Naive thymus-derived CD8-positive, alpha-beta T cell (primary cell): ENCODE measurements around the gene GPD2. TPM values are rescaled to one million over a fixed set of nuclear protein-coding genes. Genes with fewer than 3 reads are reported as not detected.
A peak's percentile ranks its signal among the peaks of the same experiment; 100 is the strongest.

Experiments used
- ATAC-seq, 2 donors: fragments of 150-1000 bp; cut with Tn5 transposase in 1 of 2; sonication (Bioruptor Pico), chemical (Tn5 transposase) in 1 of 2; 1 replicate in 1 of 2; 2 replicates in 1 of 2; pipeline ENCODE4 v1.10.0; 2021; ENCODE audit warnings: mild to moderate bottlenecking in 2 of 2, moderate library complexity in 2 of 2
- POLR2A ChIA-PET: fragments of 350-600 bp; sonication (Branson Sonifier 250); formaldehyde crosslinking; loops from one replicate; lab custom pipeline; 2021; ENCODE audit warnings: antibody characterized with exemption; lab: Charles Lee
- DNase-seq, 10 donors: peaks; one replicate each; pipeline versions ENCODE4 v3.0.0 to v3.0.0-alpha.2; 2020 to 2022
- H3K27ac Mint-ChIP-seq, 10 donors: one replicate each; pipeline ENCODE4 v1.8.0; 2020 to 2022; ENCODE audit warnings: mild to moderate bottlenecking in 10 of 10, mixed read lengths in 10 of 10, moderate library complexity in 4 of 10, inconsistent platforms in 1 of 10
- H3K27me3 Mint-ChIP-seq, 5 donors: one replicate each; pipeline ENCODE4 v1.8.0; 2021 to 2022; ENCODE audit warnings: mixed read lengths in 5 of 5
- H3K36me3 Mint-ChIP-seq, 3 donors: one replicate each; pipeline ENCODE4 v1.8.0; 2020 to 2022; ENCODE audit warnings: mixed read lengths in 3 of 3, mild to moderate bottlenecking in 2 of 3, inconsistent platforms in 1 of 3
- H3K4me1 Mint-ChIP-seq, 4 donors: one replicate each; pipeline ENCODE4 v1.8.0; 2021 to 2022; ENCODE audit warnings: mixed read lengths in 4 of 4
- H3K4me3 Mint-ChIP-seq, 10 donors: one replicate each; pipeline ENCODE4 v1.8.0; 2020 to 2022; ENCODE audit warnings: mild to moderate bottlenecking in 10 of 10, mixed read lengths in 10 of 10, moderate library complexity in 6 of 10, inconsistent platforms in 1 of 10
- H3K9me3 Mint-ChIP-seq, 9 donors: one replicate each; pipeline ENCODE4 v1.8.0; 2020 to 2022; ENCODE audit warnings: mixed read lengths in 9 of 9, mild to moderate bottlenecking in 3 of 9, inconsistent platforms in 1 of 9, moderate library complexity in 1 of 9
- polyA plus RNA-seq, 3 donors: library from polyadenylated mRNA; unstranded; fragments of 300-500 nt; fragmentation: Illumina TruSeq; gene quantifications; one replicate each; pipeline ENCODE4 v1.2.3, GENCODE V29; 2021
- total RNA-seq, 8 experiments: library from RNA in 2 of 8; stranded (reverse) in 2 of 8; gene quantifications; one replicate each; pipeline ENCODE4 v1.2.3 and lab custom pipeline; 2021 to 2026

GPD2 gene
- total and polyA plus RNA-seq, 5 experiments from 2014 or later: 3.0 to 10.2 (median 4.0) TPM

DNA sequence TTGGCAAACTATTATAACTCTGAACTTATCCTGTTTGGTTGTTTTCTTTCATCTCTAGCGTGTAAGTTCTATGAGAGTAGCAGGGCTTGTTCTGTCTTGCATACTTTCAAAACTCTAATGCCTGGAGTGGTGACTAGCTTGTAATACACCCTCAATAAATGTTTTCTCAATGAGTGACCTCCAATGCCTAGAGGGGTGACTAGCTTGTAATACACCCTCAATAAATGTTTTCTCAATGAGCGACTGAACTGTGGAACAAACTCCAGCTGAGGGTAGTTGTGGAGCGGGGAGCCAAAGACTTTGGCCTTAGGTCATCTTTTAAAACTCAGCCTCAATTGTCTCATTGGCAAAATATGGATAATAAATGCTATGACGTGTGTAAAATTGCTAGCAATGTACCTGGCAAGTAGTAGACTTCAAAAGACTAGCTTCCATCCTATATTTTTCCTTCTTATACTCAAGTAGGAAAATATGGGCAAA lies 1.8 kb downstream of the GPD2 start:
- H3K4me3 Mint-ChIP-seq: peak overlapping the region in 7 of 10 donors; percentile 34 to 99 (median 90)
- H3K27me3 Mint-ChIP-seq: no peaks in the 10 kb centered on the region
- peak overlapping the region in 4 of 10 donors; percentile 34 to 63 (median 52) for H3K27ac Mint-ChIP-seq

GRCh38 chr2:156443089-156443488 lies 6.9 kb downstream of the GPD2 start:
- peaks cover 0 to 8% (median 2%) of the 10 kb centered on the region in 3 donors for H3K36me3 Mint-ChIP-seq
- H3K27me3 Mint-ChIP-seq: no peaks in the 10 kb centered on the region
- DNase-seq (no peak), ATAC-seq (no peak)
- H3K9me3 Mint-ChIP-seq: no peaks in the 10 kb centered on the region
- no peak overlapping the region for H3K4me3 Mint-ChIP-seq
- H3K4me1 Mint-ChIP-seq: peaks cover 18 to 31% (median 24%) of the 10 kb centered on the region in 4 donors
- POLR2A ChIA-PET: no interaction called here
- H3K27ac Mint-ChIP-seq: no peak overlapping the region

More for the DNA sequence above, 1.8 kb downstream of the GPD2 start:
- H3K4me1 Mint-ChIP-seq: peaks cover 23 to 38% (median 37%) of the 10 kb centered on the region in 4 donors
- H3K36me3 Mint-ChIP-seq: peaks cover 0 to 4% (median 0%) of the 10 kb centered on the region in 3 donors
- ATAC-seq: no peak
- DNase-seq: no peak
- no peaks in the 10 kb centered on the region for H3K9me3 Mint-ChIP-seq
- POLR2A ChIA-PET: no interaction called here

- Mint-ChIP-seq H3K27me3 (no peaks in the 10 kb centered on the region), H3K9me3 (peaks cover 0 to 7% (median 0%) of the 10 kb centered on the region in 9 donors), H3K4me3 (no peak overlapping the region), H3K36me3 (peaks cover 0 to 14% (median 10%) of the 10 kb centered on the region in 3 donors), H3K4me1 (peaks cover 9 to 26% (median 20%) of the 10 kb centered on the region in 4 donors), H3K27ac (no peak overlapping the region)
- POLR2A ChIA-PET: no interaction called here
- ATAC-seq (no peak), DNase-seq (no peak)
These were observed 9.4 kb downstream of the GPD2 start for GRCh38 chr2:156445296-156446220.

GRCh38 chr2:156447761-156448160 lies 11.6 kb downstream of the GPD2 start:
- POLR2A ChIA-PET: no interaction called here
- Mint-ChIP-seq H3K27ac (peak overlapping the region in 1 of 10 donors; percentile 44), H3K4me3 (no peak overlapping the region), H3K36me3 (peaks cover 0 to 15% (median 10%) of the 10 kb centered on the region in 3 donors), H3K4me1 (peaks cover 12 to 30% (median 20%) of the 10 kb centered on the region in 4 donors), H3K27me3 (no peaks in the 10 kb centered on the region), H3K9me3 (peaks cover 0 to 7% (median 3%) of the 10 kb centered on the region in 9 donors)
- no peak for DNase-seq
- ATAC-seq: no peak

DNA sequence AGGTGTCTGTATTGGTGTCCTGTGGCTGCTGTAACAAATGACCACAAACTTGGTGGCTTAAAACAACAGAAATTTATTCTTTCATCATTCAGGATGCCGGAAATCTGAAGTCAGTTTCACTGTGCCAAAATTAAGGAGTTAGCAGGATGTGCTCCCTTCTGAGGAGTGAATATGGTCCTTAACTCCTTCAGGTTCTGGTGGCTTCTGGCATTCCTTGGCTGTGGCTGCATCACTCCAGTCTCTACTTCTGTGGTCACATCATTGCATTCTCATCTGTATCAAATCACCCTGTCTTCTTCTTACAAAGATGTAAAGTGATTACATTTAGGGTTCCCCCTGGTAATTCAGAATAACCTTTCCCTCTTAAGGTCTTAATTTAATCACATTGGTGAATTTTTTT lies 12.6 kb downstream of the GPD2 start:
- POLR2A ChIA-PET: no interaction called here
- Mint-ChIP-seq H3K27me3 (no peaks in the 10 kb centered on the region), H3K9me3 (peaks cover 0 to 13% (median 3%) of the 10 kb centered on the region in 9 donors), H3K36me3 (peaks cover 0 to 18% (median 10%) of the 10 kb centered on the region in 3 donors), H3K4me3 (no peak overlapping the region), H3K4me1 (peaks cover 21 to 37% (median 25%) of the 10 kb centered on the region in 4 donors), H3K27ac (no peak overlapping the region)
- no peak for ATAC-seq
- DNase-seq: no peak

GRCh38 chr2:156452971-156453370 lies 16.8 kb downstream of the GPD2 start:
- Mint-ChIP-seq H3K27me3 (no peaks in the 10 kb centered on the region), H3K36me3 (peaks cover 0 to 17% (median 8%) of the 10 kb centered on the region in 3 donors), H3K4me1 (peaks cover 23 to 54% (median 26%) of the 10 kb centered on the region in 4 donors), H3K9me3 (peaks cover 0 to 13% (median 3%) of the 10 kb centered on the region in 9 donors), H3K4me3 (no peak overlapping the region), H3K27ac (no peak overlapping the region)
- POLR2A ChIA-PET: no interaction called here
- no peak for DNase-seq
- ATAC-seq: no peak

GRCh38 chr2:156455361-156455975 lies 19.3 kb downstream of the GPD2 start:
- Mint-ChIP-seq H3K27me3 (no peaks in the 10 kb centered on the region), H3K4me3 (no peak overlapping the region), H3K4me1 (peaks cover 21 to 46% (median 30%) of the 10 kb centered on the region in 4 donors), H3K9me3 (peaks cover 0 to 13% (median under 1%) of the 10 kb centered on the region in 9 donors), H3K27ac (no peak overlapping the region), H3K36me3 (peaks cover 0 to 11% (median 0%) of the 10 kb centered on the region in 3 donors)
- DNase-seq (no peak), ATAC-seq (no peak)
- POLR2A ChIA-PET: no interaction called here

GRCh38 chr2:156456616-156457015 lies 20.4 kb downstream of the GPD2 start:
- Mint-ChIP-seq H3K27ac (no peak overlapping the region), H3K27me3 (no peaks in the 10 kb centered on the region), H3K9me3 (peaks cover 0 to 13% (median 0%) of the 10 kb centered on the region in 9 donors), H3K4me1 (peaks cover 23 to 46% (median 35%) of the 10 kb centered on the region in 4 donors), H3K36me3 (peaks cover 0 to 11% (median 0%) of the 10 kb centered on the region in 3 donors), H3K4me3 (no peak overlapping the region)
- POLR2A ChIA-PET: no interaction called here
- ATAC-seq: no peak
- DNase-seq: no peak

DNA sequence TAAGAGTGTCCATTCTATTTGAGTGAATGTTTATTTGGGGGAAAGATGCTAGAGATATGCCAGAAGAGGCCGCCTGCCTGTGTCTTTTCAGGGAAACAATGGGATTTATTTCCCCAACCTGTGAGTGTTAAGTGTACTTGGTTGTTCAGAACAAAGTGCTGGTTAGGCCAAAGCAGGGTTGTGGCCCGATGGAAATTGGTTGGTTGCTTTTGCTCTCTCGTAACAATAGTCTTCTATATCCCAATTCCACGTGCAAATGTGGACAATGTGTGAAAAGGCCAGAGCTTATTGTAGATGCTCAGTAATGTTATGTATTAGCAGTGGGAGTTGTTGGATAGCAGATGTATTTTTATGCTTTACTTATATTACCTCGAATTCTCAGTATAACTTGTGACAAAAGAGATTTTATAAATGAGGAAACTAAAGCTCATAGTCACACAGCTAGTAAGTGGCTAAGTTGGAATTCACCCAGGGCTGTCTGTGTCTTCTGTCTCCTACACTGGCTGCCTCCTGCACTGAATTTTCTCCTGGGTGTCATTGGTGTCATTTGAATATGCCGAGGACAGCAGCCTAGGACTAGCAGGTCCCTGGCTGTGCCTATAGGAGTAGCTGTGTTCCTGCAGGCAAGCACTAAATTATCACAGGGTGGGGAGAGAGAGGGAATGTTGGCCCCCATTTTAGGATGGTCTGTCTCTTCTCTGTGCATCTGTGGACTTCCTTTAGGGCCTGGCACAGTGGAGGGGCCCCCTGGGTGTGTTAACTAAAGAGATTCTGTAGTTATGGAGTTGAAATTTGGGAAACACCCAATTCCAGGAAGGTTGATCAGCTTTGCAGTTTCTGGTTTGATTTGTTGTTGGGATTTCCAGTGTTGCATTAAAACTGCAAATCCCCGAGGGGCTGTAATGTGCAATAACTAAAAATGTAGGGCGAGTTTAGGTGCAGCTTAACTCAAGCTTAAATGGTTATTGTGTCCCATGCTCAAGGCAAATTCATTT lies 21.6 kb downstream of the GPD2 start:
- no peak for ATAC-seq
- POLR2A ChIA-PET: no interaction called here
- H3K36me3 Mint-ChIP-seq: peaks cover 0 to 6% (median 5%) of the 10 kb centered on the region in 3 donors
- H3K4me1 Mint-ChIP-seq: peaks cover 23 to 41% (median 30%) of the 10 kb centered on the region in 4 donors
- DNase-seq: no peak
- H3K27me3 Mint-ChIP-seq: no peaks in the 10 kb centered on the region
- no peak overlapping the region for H3K27ac Mint-ChIP-seq
- H3K9me3 Mint-ChIP-seq: peaks cover 0 to 6% (median 0%) of the 10 kb centered on the region in 9 donors
- no peak overlapping the region for H3K4me3 Mint-ChIP-seq

DNA sequence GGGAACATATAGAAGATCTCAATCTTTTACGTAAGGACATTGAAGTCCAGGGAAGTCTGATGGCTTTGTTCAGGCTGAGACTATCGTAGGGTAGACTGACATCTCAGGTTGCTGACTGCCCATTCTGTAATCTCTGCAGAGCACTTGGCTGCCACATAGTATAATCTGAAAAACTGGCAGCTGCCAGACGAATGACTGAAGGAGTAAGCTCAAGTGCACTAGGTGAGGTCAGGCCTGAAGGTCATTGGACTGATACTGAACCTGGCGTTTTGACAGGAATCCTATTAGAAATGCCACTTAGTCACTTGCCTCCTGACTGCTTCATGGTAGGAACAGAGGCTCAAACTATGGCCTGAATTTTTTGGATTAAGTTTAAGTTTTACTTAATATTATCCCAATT lies 23.5 kb downstream of the GPD2 start:
- ATAC-seq (no peak), DNase-seq (no peak)
- Mint-ChIP-seq H3K9me3 (no peaks in the 10 kb centered on the region), H3K4me1 (peaks cover 14 to 31% (median 19%) of the 10 kb centered on the region in 4 donors), H3K27me3 (no peaks in the 10 kb centered on the region), H3K4me3 (no peak overlapping the region), H3K27ac (peak overlapping the region in 1 of 10 donors; percentile 53), H3K36me3 (peaks cover 0 to 6% (median 6%) of the 10 kb centered on the region in 3 donors)
- POLR2A ChIA-PET: no interaction called here

GRCh38 chr2:156464106-156464505 lies 27.9 kb downstream of the GPD2 start:
- no peak for DNase-seq
- Mint-ChIP-seq H3K36me3 (peaks cover 0 to 11% (median 10%) of the 10 kb centered on the region in 3 donors), H3K9me3 (no peaks in the 10 kb centered on the region), H3K27ac (no peak overlapping the region), H3K4me3 (no peak overlapping the region), H3K27me3 (no peaks in the 10 kb centered on the region), H3K4me1 (peaks cover 18 to 40% (median 28%) of the 10 kb centered on the region in 4 donors)
- POLR2A ChIA-PET: no interaction called here
- ATAC-seq: no peak

DNA sequence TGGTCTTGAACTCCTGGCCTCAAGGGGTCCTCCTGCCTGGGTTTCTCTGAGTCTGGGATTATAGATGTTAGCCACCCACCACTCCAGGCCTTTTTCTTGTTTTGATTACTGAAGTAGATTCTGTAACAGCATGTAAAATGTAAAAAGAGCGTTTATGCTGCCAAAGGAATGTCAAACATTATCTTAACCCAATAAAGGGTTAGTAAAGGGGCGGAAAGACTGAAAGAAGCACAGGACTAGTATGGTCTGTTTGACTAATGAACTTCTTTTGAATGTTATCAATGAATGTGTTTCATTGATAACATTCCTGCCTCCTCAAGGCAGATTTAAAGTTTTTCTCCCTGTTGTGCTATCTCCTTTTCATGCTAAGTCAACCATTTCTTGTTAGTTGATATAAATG lies 29.4 kb downstream of the GPD2 start:
- peak overlapping the region in 1 of 10 donors; percentile 47 for H3K27ac Mint-ChIP-seq
- H3K4me3 Mint-ChIP-seq: no peak overlapping the region
- peaks cover 22 to 48% (median 28%) of the 10 kb centered on the region in 4 donors for H3K4me1 Mint-ChIP-seq
- no peaks in the 10 kb centered on the region for H3K27me3 Mint-ChIP-seq
- H3K9me3 Mint-ChIP-seq: no peaks in the 10 kb centered on the region
- peaks cover 0 to 14% (median 11%) of the 10 kb centered on the region in 3 donors for H3K36me3 Mint-ChIP-seq
- POLR2A ChIA-PET: no interaction called here
- ATAC-seq (no peak), DNase-seq (no peak)
